ENCODE results near the gene C1orf174. TPM values are rescaled to one million over a fixed set of nuclear protein-coding genes. Genes with fewer than 3 reads are reported as not detected.

C1orf174 gene
- total RNA-seq, 2 experiments from 2014 or later: 16.8 to 18.5 TPM

- Histone ChIP-seq H3K27me3 (ENCODE audit: control insufficient read depth in 1 of 2, insufficient read depth in 2 of 2, low read length in 2 of 2) (peaks cover 0 to 2% of the 10 kb centered on the region in 2 experiments), H3K27ac (ENCODE audit: low read depth in 1 of 2, low read length in 2 of 2) (no peak overlapping the region), H3K36me3 (ENCODE audit: insufficient read depth, low read length) (no peaks in the 10 kb centered on the region), H3K4me3 (ENCODE audit: low read length) (no peak overlapping the region), H3K4me1 (ENCODE audit: insufficient read depth, low read length) (peaks cover 17% of the 10 kb centered on the region), H3K9me3 (ENCODE audit: control insufficient read depth in 1 of 2, insufficient read depth in 1 of 2, low read length in 2 of 2) (peaks cover 0 to 5% of the 10 kb centered on the region in 2 experiments)
- Mint-ChIP-seq H3K4me1 (ENCODE audit: low read depth) (peaks cover 4% of the 10 kb centered on the region), H3K4me3 (no peak overlapping the region), H3K27ac (no peak overlapping the region), H3K36me3 (ENCODE audit: low read depth) (no peaks in the 10 kb centered on the region), H3K27me3 (no peaks in the 10 kb centered on the region), H3K9me3 (no peaks in the 10 kb centered on the region)
- ChIA-PET POLR2A (no interaction called here), CTCF (no interaction called here)
- intact Hi-C loops (cut with DNase I, micrococcal nuclease): loop anchor here (5.0 to 10.0 kb wide), 3 partner anchors 285 to 743 kb away; partner anchors contain the start of genes AJAP1 (in 1 of the 2) and TPRG1L (in 1 of the 2)
- DNase-seq (no peak), ATAC-seq (ENCODE audit: poor library complexity) (no peak)
- no peak for TF ChIP-seq CTCF (IDR thresholded peaks at IDR 0.05)
Observed at GRCh38 chr1:3909615-3910014, 9.5 kb upstream of the C1orf174 start.

DNA sequence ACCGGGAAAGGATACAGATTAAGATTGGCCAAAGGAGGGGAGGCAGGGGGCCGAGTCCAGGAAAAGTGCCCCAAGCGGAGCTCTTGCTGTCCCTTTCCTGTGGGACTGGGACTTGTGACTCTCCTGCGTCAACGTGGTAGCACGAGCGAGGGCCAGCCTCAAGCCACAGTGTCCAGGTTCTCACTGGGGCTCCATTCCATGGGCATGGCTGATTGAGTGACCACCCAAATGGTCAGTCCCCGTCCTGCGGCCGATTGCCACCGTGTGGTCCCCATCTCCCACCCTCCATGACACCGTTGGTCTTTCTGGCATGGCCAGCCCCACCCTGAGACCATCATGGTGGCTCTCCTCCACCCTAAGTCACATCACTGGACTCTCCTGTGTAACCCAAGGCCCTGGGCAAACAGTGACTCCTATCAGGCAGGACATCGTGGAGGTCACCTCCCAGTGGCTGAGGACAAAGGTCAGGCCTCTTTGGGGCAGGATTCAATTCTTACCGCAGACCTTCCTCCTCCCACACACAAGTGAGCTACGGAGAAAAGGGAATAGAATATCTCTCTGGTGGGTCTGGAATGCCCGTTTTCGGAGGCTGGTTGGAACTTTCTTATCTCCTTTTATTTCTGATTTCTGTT, 8.9 kb upstream of the C1orf174 start:
- ChIA-PET CTCF (no interaction called here), POLR2A (no interaction called here)
- H3K36me3 ChIP-seq (ENCODE audit: insufficient read depth, low read length): no peaks in the 10 kb centered on the region
- Mint-ChIP-seq H3K4me3 (no peak overlapping the region), H3K27ac (no peak overlapping the region), H3K36me3 (ENCODE audit: low read depth) (no peaks in the 10 kb centered on the region), H3K9me3 (no peaks in the 10 kb centered on the region), H3K4me1 (ENCODE audit: low read depth) (peaks cover 4% of the 10 kb centered on the region), H3K27me3 (no peaks in the 10 kb centered on the region)
- no peak for TF ChIP-seq CTCF (IDR thresholded peaks at IDR 0.05)
- ATAC-seq (ENCODE audit: poor library complexity) (no peak), DNase-seq (no peak)
- H3K9me3 ChIP-seq (ENCODE audit: control insufficient read depth in 1 of 2, insufficient read depth in 1 of 2, low read length in 2 of 2): peaks cover 0 to 5% of the 10 kb centered on the region in 2 experiments
- intact Hi-C loops (cut with DNase I, micrococcal nuclease): loop anchor here in 1 of 2 experiments (10.0 kb wide), 1 partner anchor 284 kb away; the partner anchor contains the start of gene TPRG1L
- peaks cover 23% of the 10 kb centered on the region for H3K4me1 ChIP-seq (ENCODE audit: insufficient read depth, low read length)
- H3K4me3 ChIP-seq (ENCODE audit: low read length): no peak overlapping the region
- no peak overlapping the region for H3K27ac ChIP-seq (ENCODE audit: low read depth in 1 of 2, low read length in 2 of 2)
- H3K27me3 ChIP-seq (ENCODE audit: control insufficient read depth in 1 of 2, insufficient read depth in 2 of 2, low read length in 2 of 2): peaks cover 0 to 2% of the 10 kb centered on the region in 2 experiments

DNA sequence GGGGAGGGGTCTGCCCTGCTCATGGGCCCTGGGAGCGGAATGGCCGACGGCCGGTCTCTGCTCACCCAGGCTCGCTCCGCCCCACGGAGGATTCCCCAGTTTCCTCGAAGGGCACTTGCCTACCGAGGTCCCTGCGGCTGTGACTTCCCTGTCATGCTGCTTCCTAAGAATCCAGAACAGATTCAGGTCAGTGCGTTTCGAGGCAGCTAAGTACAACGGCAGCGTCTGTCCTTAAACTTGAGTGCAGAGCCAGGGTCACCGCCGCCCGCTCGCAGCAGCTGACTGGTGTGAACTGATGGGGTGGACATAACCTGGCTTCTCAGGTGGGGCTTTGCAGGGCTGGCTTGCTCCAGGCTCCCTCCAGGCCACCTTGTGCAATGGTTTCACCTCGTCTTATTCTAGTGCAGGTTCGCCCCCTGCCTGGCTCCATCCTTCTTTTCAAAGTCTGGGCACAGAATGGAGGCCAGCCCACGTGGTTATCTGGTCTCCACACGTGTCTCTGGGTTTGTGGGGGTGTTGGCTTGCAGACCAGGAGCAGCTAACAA, 7.6 kb upstream of the C1orf174 start:
- CTCF ChIA-PET: interaction anchor here (1.3 kb wide), 1 partner anchor 51 kb away, joined by 5 read pairs; the partner anchor contains the start of genes CEP104 and DFFB
- TF ChIP-seq CTCF (IDR thresholded peaks at IDR 0.05): no peak
- no peaks in the 10 kb centered on the region for H3K36me3 Mint-ChIP-seq (ENCODE audit: low read depth)
- Histone ChIP-seq H3K27ac (ENCODE audit: low read depth in 1 of 2, low read length in 2 of 2) (no peak overlapping the region), H3K36me3 (ENCODE audit: insufficient read depth, low read length) (no peaks in the 10 kb centered on the region), H3K9me3 (ENCODE audit: control insufficient read depth in 1 of 2, insufficient read depth in 1 of 2, low read length in 2 of 2) (peaks cover 0 to 5% of the 10 kb centered on the region in 2 experiments), H3K27me3 (ENCODE audit: control insufficient read depth in 1 of 2, insufficient read depth in 2 of 2, low read length in 2 of 2) (peaks cover 0 to 2% of the 10 kb centered on the region in 2 experiments), H3K4me3 (ENCODE audit: low read length) (no peak overlapping the region), H3K4me1 (ENCODE audit: insufficient read depth, low read length) (peaks cover 36% of the 10 kb centered on the region)
- POLR2A ChIA-PET: no interaction called here
- ATAC-seq (ENCODE audit: poor library complexity): no peak
- no peak for DNase-seq
- H3K4me1 Mint-ChIP-seq (ENCODE audit: low read depth): peaks cover 18% of the 10 kb centered on the region
- no peaks in the 10 kb centered on the region for H3K27me3 Mint-ChIP-seq
- no peaks in the 10 kb centered on the region for H3K9me3 Mint-ChIP-seq
- intact Hi-C loops (cut with DNase I, micrococcal nuclease): loop anchor here in 1 of 2 experiments (10.0 kb wide), 1 partner anchor 283 kb away; the partner anchor contains the start of gene TPRG1L
- H3K4me3 Mint-ChIP-seq: no peak overlapping the region
- no peak overlapping the region for H3K27ac Mint-ChIP-seq
